Measurements from ENCODE around the gene PBXIP1.
A peak's percentile ranks its signal among the peaks of the same experiment; 100 is the strongest.
"Not testable (repeated sequence)": the region's sequence is repeated elsewhere in the genome, so short reads cannot be mapped to it uniquely, and the experiment has no call there.

PBXIP1 gene

DNA sequence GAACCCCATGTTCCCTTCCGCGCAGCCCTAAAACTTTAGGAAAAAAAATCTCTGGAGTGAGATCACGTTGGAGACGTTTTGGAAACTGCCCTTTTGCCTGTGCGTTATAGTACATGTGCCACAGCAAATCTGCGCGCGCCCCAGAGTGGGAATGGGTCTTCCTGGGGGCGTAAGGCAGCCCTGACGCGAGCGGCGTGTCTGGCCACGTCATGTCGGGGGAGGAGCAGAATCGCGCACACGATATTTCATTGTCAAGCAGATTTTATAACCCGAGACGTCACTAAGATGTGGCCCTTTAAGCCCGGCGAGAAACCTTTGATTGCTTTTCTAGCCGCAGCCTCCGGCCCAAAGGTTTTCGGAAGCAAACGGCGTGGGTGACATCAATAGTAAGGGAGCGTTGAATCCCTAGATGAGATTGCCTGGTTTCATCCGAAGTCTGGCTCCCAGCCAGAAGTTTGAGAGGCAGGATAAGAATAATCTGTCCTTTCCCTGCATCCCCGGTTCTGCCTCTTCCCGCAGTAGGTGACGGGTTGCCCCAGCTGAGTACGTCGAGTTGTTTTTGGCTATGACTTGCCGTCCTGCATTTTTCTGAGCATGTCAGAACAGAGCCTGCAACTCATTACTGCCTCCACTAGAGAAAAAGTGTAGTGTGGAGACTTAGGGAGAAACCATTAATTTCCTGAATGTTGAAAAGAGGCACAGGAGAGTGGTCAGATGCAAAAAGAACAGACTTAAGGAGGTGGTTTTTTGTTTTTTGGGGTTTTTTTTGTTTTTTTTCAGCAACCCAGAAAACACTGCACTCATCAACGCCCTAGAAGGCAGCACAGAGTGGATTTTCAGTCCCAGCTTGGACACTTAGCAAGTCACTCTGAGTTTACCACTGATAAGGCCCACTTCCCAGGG lies 18.6 kb downstream of the PBXIP1 start:
- DNase-seq (ENCODE audit: low read depth in 2 of 2): peak; percentile 86

DNA sequence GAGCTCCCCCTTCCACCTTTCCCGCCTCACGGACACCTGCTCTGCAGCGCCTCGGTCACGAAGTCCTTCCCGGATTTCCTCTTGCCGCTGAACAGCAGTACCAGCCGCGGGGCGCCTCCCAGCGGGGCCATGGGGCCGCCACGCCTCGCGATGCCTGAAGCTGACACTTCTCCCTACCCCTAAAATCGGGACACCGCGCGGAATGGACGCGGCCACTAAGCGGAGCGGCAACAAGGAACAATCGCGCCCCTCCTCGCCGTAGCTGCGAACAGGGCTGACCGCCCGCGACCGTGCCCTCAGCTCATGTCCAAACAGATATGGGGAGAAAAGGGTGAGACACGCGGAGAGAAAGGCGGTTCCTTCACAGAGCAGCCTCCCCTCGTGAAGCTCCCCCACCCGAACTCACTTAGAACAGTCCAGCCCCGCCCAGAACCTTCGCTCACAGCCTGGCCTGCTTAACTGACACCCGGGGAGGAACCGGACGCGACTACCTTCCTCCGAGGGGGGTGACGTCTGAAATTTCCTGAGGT lies 19.3 kb downstream of the PBXIP1 start, which contains the start of gene PMVK:
TSS of gene PMVK (minus strand) at position 165 of the 530 bp plus-strand sequence. CDS start at position 131, 34 bp downstream.
- DNase-seq (ENCODE audit: low read depth in 2 of 2): peak; percentile 90 to 93

DNA sequence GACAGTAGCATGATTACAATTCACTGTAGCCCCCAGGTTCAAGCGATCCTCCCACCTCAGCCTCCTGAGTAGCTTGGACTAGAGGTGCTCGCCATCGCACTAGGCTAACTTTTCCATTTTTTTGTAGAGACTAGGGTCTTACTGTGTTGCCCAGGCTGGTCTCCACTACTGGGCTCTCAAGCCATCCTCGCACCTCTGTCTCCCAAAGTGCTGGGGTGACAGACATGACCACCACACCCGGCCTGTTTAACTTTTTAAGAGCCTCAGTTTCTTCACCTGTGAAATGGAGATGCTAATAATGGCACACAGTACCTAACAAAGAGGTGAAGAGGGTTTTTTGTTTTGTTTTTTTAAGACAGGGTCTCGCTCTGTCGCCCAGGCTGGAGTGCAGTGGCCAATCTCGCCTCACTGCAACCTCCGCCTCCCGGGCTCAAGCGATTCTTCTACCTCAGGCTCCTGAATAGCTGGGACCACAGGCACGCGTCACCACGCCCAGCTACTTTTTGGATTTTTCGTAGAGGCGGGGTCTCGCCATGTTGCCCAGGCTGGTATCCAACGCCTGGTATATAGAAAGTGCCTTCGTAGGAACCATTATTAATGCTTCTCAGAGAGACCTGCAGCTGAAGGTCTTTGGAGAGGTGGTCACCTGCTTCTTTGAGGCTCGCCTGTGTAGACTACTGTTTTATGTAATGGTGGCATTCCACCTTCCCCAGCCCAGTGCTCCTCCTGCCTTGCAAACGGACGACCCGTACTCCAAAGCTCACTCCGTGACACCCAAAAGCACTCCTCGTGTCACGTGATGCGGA lies 19.9 kb downstream of the PBXIP1 start:
- DNase-seq (ENCODE audit: low read depth in 2 of 2): no peak

DNA sequence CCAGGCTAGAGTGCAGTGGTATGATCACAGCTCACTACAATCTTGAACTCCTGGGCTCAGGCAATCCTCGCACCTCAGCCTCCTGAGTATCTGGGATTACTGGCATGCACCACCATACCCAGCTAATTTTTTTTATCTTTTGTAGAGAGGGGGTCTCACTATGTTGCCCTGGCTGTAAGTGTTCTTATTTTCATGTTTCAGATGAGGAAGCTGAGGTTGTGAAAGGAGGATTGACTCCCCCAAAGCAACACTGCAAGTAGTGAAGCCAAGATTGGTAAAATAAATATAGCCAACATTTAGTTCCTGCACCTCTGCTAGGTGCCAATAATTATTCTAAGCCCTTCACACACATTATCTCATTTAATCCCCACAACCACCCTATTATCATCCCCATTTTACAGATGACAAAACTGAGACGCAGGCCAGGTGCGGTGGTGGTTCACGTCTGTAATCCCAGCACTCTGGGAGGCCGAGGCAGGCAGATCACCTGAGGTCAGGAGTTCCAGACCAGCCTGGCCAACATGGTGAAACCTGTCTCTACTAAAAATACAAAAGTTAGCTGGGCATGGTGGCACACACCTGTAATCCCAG lies 21.4 kb downstream of the PBXIP1 start:
- no peak for DNase-seq (ENCODE audit: low read depth in 2 of 2)

DNA sequence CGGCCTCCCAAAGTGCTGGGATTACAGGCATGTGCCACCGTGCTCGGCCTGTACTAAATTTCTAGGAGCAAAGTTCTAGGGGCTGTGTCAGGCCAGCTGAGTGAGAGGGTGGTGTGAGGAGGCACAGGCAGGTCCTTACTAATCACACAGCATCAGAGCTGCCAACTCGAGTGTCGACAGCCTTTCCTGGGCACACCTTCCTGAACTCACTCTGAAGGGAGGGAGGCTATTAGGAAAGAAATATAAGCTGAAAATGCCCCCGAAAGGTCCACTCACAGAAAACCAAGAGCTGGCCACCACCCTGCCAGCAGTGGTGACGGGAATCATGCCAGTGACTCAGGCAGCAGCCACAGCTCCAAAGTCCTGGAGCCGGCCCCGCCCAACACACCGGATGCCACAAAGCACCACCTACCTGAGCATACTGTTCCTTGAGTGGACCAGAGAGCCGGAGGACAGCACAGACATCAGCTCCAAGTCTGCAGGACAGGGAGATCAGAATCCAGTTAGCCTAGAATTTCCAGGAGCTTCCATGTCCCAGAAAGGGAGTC lies 23.9 kb downstream of the PBXIP1 start:
- no peak for DNase-seq (ENCODE audit: low read depth in 2 of 2)

DNA sequence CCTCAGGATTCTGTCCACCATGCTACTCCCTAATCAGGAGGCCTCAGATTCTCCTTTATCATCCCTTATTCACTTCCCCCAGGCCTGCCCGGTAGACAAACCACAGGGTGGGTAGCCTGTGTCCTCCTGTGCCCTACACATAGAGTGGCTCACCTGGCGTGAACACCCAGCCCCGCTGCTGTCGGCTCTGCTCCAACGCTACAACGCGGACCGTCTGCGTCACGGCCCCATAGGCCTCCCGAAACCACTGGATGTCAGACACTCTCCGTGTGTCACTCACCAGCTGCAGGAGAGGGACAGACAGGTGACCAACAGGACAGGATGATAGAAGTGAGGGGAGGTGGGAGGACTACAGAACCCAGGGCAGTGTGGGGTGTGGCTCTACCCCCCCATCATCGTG lies 29.7 kb downstream of the PBXIP1 start:
- no peak for DNase-seq (ENCODE audit: low read depth in 2 of 2)

DNA sequence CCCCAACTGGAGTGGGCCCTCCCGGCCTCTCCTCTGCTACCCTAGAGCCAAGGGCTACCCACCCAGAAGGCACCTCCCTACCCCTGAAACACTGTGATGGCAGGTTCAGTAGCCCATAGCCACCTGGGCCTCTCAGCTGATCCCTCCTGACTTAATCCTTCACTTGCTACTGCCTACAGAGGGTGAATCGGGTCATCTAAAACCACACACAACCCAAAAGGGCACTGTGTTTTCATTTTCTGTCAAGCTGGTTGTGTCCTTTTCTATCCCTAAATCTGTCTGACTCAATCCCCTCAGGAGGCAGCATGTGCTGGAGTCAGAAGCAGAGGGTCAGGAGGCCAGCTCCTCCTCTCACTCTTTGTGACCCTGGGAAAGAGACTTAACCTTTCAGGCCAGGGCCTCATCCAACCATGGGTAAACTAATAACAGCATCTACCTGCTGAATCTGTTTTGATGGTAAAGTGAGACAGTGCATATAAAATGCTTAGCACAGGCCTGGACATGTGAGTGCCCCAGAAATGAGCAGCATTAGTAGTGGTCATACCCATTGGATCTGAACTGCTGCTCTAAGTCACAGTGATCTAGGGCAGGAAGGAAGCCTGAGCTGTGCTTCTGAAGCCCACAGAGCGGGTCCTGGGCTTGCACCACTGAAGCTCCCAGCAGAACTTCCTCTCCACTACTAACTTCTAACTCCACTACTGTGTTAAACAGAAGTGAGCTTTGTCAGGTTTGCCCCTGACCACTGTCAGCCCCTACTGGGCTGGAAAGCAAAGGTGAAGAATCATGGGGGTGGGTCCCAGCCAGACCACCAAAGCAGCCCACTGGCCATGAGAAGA lies 30.3 kb downstream of the PBXIP1 start:
- DNase-seq (ENCODE audit: low read depth in 2 of 2): no peak

DNA sequence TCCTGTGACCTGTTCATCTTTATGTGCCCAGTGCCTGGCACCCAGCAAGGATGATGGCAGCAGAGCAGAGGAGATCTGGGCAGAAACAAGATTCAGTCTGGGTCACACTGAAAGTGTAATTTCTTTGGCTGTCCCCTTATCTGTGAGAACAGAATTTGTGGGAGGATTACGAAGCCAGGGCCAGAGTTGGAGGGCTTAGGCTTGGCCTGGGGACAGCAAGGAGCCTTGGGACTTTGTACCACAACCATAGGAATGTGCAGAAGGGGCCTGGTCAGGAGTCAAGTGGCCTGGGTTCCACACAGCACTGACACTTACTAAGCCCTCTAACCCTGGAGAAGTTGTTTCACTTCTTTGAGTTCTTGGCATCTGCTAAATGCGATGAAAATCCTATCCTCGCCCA lies 32.2 kb downstream of the PBXIP1 start:
- DNase-seq (ENCODE audit: low read depth in 2 of 2): no peak

DNA sequence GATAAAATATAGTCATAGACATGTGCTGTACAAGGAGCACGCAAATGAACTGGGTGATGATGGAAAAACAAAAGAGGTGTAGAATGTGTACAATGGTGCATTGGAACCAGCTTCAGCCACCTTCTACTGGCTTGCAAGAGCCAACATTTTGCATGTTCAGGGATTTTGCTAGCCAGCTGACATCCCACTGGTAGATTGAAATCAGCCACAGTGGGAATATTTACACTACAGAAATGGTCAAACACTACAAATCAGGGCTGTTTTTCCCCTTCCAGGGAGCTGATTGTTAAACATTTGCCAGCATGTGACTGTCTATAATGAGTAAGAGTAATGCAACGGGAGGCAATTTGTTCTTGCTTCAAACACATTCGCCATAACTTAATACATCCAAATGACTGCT lies 42.6 kb downstream of the PBXIP1 start:
- DNase-seq (ENCODE audit: low read depth in 2 of 2): no peak

DNA sequence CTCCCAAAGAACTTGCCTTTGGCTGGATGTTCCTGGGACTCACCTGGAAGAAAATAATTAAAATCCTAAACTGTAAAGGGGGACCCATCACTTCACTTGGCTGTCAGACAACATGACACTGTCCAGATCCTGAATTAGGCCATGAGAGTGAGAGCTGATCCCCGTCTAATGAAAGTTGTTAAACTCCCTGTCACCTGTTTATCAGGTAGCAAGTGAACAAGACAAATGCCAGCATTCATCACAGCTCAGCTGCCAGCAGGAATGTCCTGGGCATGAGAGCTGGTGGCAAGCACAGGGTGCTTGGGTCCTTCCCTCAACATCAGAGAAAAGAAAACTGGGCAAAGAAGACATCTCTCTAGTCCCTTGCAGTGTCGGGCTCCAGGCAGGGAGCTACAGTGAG lies 43.1 kb downstream of the PBXIP1 start:
- no peak for DNase-seq (ENCODE audit: low read depth in 2 of 2)

DNA sequence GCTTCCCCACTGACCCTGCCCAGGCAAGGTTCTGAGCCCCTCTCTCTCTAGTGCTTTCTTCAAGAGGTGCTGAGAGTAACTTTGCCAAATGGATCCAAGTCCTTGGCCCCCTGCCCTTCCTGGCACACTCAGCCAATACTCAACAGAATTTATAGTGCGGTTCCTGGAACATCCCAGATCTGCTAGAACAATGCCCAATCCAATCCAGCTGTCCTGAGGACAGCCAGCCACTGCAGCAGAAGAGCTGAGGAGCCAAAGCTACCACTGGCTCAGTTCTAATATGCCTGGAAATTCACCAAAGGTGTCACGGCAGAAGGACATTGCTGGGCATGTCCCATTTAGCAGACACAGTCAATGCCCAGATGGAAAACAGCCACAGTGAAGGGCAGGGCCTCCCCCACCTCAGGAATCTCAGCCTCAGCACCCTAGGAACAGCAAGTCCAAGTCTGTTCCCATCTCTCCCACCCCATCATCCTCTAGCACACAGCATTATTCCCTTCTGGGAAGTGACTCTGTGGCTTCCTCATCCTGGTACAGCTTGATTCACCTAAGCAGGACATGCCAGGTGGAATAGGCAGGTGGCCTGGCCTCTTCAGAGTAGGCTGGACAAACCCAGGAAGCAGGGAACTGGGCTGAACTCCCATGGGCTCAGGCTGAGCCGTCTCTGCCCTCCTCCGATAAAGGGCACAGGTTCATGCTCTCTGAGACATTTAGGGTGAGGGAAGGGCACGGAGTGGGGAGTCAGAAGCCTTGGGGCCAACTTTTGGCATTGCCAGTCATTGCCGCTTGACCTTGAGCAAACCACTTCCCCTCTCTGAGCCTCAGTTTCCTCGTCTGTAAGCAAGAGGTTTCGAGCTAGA lies 44.0 kb downstream of the PBXIP1 start:
- DNase-seq (ENCODE audit: low read depth in 2 of 2): no peak

DNA sequence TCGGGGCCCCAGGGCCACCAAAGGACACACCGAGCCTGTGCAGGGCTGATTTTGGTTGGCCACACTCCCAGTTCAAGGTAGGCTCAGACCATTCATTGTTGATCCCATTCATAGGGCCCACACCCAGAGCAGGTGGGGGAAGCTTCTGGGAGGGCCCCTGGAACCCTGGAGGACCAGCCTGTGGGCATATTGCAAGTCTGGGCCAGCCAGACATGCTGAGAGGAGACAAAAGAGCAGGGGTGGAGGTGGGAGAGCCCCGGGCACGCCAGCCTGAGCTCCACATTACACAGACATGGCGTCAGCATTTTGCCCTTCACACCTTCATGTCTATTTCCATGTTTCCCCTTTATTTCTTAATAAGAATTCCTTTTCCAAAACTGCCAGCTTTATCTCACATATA lies 45.0 kb downstream of the PBXIP1 start:
- DNase-seq (ENCODE audit: low read depth in 2 of 2): no peak

DNA sequence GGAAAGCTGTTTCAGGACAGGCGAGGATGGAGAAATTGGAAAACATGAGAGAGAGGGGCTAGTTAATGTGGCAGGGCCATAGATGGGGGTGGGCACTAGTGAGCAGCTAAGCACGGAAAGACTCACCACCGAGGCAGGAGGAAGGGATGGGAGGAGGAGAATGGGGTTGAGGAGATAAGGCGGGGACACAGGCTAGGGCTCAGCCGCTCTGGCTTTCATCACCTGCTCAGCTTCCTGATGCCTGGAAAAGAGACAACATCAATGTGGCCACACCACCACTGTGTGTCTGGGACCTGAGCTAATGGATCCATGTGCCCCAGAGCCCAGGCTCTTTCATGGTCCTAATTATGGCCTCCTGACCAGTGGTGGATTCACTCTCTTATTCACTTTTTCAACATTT lies 47.0 kb downstream of the PBXIP1 start:
- no peak for DNase-seq (ENCODE audit: low read depth in 2 of 2)

DNA sequence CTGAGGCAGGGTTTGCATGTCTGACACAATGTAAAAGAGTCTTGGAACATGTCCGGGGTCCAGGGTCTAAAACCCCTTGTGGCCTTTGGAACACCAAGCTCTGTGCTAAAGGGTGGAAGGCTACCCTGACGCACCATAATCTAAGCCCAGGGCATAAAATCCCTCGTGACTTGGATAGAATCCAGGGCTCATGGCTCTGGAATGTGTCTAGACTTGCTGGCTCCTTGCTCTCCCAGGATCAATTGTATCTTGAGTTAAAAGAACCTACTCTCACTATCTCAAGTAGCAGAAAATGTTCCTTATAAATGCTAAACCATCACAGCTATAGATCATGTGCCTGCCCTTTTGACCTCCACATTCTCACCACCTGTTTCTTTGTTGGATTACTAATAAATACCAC lies 47.8 kb downstream of the PBXIP1 start:
- DNase-seq (ENCODE audit: low read depth in 2 of 2): not testable (repeated sequence)

DNA sequence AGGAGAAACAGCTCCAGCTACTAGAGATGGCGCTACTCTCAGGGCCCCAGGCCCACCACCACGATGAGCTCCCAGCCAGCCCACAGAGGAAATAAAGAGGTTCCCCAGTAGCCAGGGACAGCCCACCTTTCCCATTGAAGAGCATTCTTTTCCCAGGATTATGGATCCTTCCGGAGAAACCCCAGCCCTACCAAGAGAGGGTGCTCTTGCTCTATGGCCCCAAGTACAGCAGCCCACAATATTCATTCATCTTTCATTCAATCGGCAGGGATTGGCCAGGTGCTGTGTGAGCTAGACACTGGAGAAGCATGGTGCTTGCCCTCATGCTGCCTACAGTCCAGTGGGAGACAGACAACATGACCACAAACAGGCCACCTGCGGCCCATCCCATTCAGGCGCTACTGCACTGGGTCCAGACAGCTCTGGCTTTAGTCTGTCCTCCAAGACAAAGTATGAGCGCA lies 49.2 kb downstream of the PBXIP1 start:
- DNase-seq (ENCODE audit: low read depth in 2 of 2): no peak

DNA sequence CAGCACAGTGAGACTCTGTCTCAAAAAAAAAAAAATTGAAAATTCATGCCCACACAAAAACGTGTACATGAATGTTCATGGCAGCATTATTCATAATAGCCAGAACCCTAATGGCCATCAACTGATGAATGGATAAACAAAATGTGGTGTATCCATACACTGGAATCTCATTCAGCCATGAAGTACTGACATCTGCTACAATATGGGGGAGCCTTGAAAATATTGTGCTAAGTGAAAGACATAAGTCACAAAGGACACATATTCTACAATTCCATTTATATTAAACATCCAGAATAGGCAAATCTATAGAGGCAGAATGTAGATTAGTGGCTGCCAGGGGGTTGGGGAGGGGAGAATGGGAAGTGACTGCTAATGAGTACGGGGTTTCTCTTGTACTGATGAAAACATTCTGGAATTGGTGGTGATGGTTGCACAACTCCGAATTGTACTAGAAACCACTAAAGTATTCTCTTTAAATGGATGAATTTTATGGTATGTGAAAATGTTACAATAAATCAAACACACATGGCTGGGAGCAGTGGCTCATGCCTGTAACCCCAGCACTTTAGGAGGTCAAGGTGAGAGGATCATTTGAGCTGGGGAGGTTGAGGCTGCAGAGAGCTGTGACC lies 52.8 kb downstream of the PBXIP1 start:
- DNase-seq (ENCODE audit: low read depth in 2 of 2): no peak

DNA sequence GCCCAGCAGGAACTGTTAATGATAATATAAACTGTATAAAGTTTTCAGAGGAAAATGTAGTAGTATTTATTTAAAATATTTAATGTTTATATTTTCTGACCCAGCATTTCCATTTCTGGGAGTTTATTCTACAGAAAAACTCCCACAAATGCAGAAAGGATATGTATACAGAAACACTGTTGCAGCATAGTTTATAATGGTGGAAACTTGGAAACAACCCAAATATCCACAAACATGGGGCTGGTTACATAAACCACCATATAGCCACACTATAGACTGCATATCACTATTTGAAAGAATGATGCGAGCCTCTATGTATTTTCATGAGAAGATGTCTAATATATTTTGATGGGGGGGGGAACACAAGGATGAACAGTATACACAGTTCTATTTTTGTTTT lies 54.3 kb downstream of the PBXIP1 start:
- DNase-seq (ENCODE audit: low read depth in 2 of 2): no peak

DNA sequence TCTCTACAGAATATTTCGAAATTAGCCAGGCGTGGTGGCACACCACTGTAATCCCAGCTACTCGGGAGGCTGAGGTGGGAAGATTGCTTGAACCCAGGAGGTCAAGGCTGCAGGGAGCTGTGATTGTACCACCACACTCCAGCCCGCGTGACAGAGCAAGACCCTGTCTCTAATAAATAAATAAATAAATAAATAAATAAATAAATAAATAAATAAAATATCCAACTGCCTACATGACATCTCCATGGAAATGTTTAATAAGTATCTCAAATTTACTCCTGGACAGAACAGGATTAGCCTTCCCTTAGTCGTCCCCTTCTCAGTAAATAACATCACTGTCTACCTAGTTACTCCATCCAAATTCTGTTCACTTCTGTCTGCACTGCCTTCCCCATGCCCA lies 56.9 kb downstream of the PBXIP1 start:
- DNase-seq (ENCODE audit: low read depth in 2 of 2): no peak

DNA sequence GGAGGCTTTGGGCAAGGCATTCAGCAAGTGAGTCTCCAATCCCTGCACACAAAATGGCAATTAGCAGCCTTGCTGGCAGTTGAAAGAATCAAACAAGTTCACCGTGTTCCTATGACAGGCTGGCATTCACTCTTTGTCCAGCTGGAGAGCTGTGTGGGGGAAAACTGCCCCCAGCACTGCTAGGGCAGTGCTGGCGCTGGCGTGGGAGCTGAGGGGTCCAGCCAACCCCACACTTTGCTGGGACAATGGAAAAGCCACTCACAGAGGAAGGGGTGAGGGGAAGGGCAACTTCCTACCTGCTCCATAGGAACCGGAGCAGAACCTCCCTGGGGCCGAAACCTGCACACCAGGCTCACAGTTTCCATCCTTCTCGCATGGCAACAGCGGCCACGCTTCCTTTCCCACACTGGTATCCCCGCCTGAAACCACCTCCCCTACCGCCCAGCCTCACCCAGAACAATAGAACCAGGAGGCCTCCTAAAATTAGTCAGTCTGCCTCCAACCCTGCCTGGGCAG lies 59.1 kb downstream of the PBXIP1 start:
- no peak for DNase-seq (ENCODE audit: low read depth in 2 of 2)
